Measurements from ENCODE around the gene TMEM109. TPM values are rescaled to one million over a fixed set of nuclear protein-coding genes. Genes with fewer than 3 reads are reported as not detected.

TMEM109 gene
- total and polyA plus RNA-seq, 2 of the 4 experiments (the other 2 are of a cell fraction): 15.1 to 69.7 TPM

GRCh38 chr11:60923326-60923725, 9.4 kb downstream of the TMEM109 start:
- in situ Hi-C loops (cut with MboI; ENCODE audit: low sequenced_read_pairs) (loop anchor here (25.0 kb wide), 1 partner anchor 1336 kb away; no protein-coding TSS in a partner anchor), dilution Hi-C loops (cut with HindIII; ENCODE audit: low sequenced_read_pairs, unreplicated experiment) (no loop called here), intact Hi-C loops (cut with micrococcal nuclease) (no loop called here)
- H3K79me1 ChIP-seq (ENCODE audit: low read depth in 1 of 2, low read length in 2 of 2): peaks cover 16 to 52% of the 10 kb centered on the region in 2 experiments; a peak in 3 of 4 replicates
- H3K14ac ChIP-seq (replicated peaks; ENCODE audit: low read depth, low read length): no peak overlapping the region
- H3K9me3 ChIP-seq (ENCODE audit: control insufficient read depth, insufficient read depth, low read length): no peaks in the 10 kb centered on the region
- H3K4me3 ChIP-seq (ENCODE audit: insufficient read depth, low read depth, low read length): no peak overlapping the region
- TF ChIP-seq NFE2L2 (IDR thresholded peaks at IDR 0.05; ENCODE audit: low read depth, low read length): no peak
- no peak for TF ChIP-seq BHLHE40 (IDR thresholded peaks at IDR 0.05; ENCODE audit: low read depth, low read length)
- no peak for TF ChIP-seq RFX5 (IDR thresholded peaks at IDR 0.05; ENCODE audit: low read depth, low read length)
- no peak for TF ChIP-seq CEBPB (IDR thresholded peaks at IDR 0.05; ENCODE audit: low read depth, low read length)
- TF ChIP-seq CTCF (conservative IDR thresholded peaks at IDR 0.05; ENCODE audit: low read depth, low read length): no peak
- H3K9ac ChIP-seq (ENCODE audit: low read depth, low read length): no peak overlapping the region
- H2BK5ac ChIP-seq (ENCODE audit: low read depth, low read length, poor library complexity, severe bottlenecking): no peak overlapping the region
- no peak overlapping the region for H2AFZ ChIP-seq (replicated peaks; ENCODE audit: low read length, poor library complexity)
- H2AK9ac ChIP-seq (replicated peaks; ENCODE audit: low read depth, low read length, poor library complexity): peak overlapping the region; percentile 3
- no peak overlapping the region for H2AK5ac ChIP-seq (ENCODE audit: low read depth, low read length)
- H3K4me1 ChIP-seq (ENCODE audit: control insufficient read depth, insufficient read depth, low read length): peaks cover 17% of the 10 kb centered on the region
- peaks cover 23% of the 10 kb centered on the region for H4K20me1 ChIP-seq (ENCODE audit: insufficient read depth, low read length)
- no peak overlapping the region for H2BK15ac ChIP-seq (ENCODE audit: low read depth, low read length)
- peaks cover 18% of the 10 kb centered on the region; the same call in 1 of the 2 replicates for H3K9me1 ChIP-seq (ENCODE audit: insufficient read depth, low read length)
- peaks cover 31% of the 10 kb centered on the region for H3K36me3 ChIP-seq (ENCODE audit: control insufficient read depth, insufficient read depth, low read length)
- no TSS peak for BruUV-seq (replicated peaks)
- ChIA-PET CTCF (no interaction called here), POLR2A (ENCODE audit: unreplicated experiment) (no interaction called here)
- H3K27ac ChIP-seq (ENCODE audit: insufficient read depth, low read length): no peak overlapping the region
- H3K4ac ChIP-seq (ENCODE audit: low read depth, low read length): no peak overlapping the region
- no peak overlapping the region for H2BK120ac ChIP-seq (ENCODE audit: low read depth, low read length)
- no peak overlapping the region for H4K8ac ChIP-seq (ENCODE audit: low read depth in 2 of 2, low read length in 2 of 2)
- no peaks in the 10 kb centered on the region for H3K27me3 ChIP-seq (ENCODE audit: control insufficient read depth, insufficient read depth, low read length)
- no CpG with 5 or more reads among the region's 5 CpGs for WGBS, 2 experiments (ENCODE audit: extremely low coverage in 2 of 2, insufficient read length in 1 of 2)
- no peak overlapping the region for H4K5ac ChIP-seq (ENCODE audit: low read depth, low read length)
- H4K91ac ChIP-seq (ENCODE audit: insufficient read depth, low read depth, low read length): no peak overlapping the region
- no peak overlapping the region for H2BK20ac ChIP-seq (ENCODE audit: low read depth, low read length)
- DNase-seq (no peak), ATAC-seq (ENCODE audit: low read depth) (no peak)
- H3K18ac ChIP-seq (ENCODE audit: low read depth, low read length): no peak overlapping the region
- no peak overlapping the region for H3K56ac ChIP-seq (ENCODE audit: extremely low read depth, insufficient read depth, low read length)
- no peak overlapping the region for H3K23ac ChIP-seq (ENCODE audit: low read depth, low read length)
- no peak overlapping the region for H3K4me2 ChIP-seq (ENCODE audit: low read depth, low read length)
